ENCODE measurements around the gene LMO1.

Gene LMO1

DNA sequence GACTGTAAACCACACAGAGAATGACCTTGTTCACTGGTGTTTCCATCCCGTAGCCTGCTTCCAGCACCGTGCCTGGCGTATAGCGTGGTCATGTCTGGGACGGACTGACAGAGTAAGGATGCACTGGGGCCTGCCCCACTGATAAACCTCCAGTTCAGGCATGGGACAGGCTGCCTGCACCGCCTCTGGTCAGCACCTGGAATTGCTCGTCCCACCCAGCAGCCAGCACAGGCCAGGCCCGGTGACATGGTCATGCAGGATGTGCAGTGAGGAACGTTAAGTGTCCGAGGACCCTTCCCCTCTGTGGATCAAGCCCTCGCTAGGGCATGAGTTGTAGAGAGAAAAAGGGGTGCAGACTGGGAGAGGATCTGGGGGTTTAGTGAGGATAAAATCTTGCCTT is 44.8 kb downstream of the LMO1 start:
- no peak for TF ChIP-seq ZFX (IDR thresholded peaks at IDR 0.05)
- TF ChIP-seq, protein P1, sequence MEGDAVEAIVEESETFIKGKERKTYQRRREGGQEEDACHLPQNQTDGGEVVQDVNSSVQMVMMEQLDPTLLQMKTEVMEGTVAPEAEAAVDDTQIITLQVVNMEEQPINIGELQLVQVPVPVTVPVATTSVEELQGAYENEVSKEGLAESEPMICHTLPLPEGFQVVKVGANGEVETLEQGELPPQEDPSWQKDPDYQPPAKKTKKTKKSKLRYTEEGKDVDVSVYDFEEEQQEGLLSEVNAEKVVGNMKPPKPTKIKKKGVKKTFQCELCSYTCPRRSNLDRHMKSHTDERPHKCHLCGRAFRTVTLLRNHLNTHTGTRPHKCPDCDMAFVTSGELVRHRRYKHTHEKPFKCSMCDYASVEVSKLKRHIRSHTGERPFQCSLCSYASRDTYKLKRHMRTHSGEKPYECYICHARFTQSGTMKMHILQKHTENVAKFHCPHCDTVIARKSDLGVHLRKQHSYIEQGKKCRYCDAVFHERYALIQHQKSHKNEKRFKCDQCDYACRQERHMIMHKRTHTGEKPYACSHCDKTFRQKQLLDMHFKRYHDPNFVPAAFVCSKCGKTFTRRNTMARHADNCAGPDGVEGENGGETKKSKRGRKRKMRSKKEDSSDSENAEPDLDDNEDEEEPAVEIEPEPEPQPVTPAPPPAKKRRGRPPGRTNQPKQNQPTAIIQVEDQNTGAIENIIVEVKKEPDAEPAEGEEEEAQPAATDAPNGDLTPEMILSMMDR (conservative IDR thresholded peaks at IDR 0.05): no peak
- no peak overlapping the region for H3K27ac ChIP-seq

DNA sequence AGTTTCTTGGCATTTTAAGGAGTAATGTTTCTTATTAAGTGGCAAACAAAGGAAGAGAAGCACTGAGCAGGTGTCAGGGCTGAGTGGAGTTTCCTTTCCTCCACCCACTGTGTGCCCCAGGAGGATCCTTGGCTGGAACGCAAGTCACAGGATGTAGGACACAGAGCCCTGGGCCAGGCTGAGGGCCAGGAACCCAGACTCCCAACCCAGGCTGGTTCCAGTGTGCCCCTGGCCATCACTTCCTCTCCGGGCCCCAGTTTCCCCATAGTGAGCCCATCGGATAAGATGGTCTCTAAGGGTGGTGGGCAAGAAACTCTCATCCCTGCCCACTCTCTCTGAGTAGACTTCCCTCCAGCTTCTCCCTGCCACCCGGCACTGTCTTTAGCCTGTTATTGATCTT is 45.3 kb downstream of the LMO1 start:
- H3K27ac ChIP-seq: no peak overlapping the region
- no peak for TF ChIP-seq ZFX (IDR thresholded peaks at IDR 0.05)
- TF ChIP-seq, protein P1 (conservative IDR thresholded peaks at IDR 0.05): no peak

DNA sequence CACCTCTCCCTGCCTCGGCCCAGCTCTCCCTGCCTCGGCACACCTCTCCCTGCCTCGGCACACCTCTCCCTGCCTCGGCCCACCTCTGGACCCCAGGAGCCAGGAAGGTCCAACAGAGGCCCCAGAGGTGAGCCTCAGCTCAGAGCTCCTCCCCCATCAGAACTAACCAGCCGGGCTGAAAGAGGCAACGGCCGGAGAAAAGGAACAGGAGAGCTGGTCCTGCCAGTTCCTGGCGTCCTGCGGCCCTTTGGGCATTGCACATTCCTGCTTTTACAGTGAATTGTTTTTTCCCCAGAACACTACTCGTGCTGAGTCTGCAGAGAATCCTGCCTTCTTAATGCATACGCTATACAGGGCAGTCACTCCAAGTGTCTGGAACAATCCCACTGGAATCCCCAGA is 45.8 kb downstream of the LMO1 start:
- no peak overlapping the region for H3K27ac ChIP-seq
- no peak for TF ChIP-seq ZFX (IDR thresholded peaks at IDR 0.05)
- TF ChIP-seq, protein P1 (conservative IDR thresholded peaks at IDR 0.05): no peak

DNA sequence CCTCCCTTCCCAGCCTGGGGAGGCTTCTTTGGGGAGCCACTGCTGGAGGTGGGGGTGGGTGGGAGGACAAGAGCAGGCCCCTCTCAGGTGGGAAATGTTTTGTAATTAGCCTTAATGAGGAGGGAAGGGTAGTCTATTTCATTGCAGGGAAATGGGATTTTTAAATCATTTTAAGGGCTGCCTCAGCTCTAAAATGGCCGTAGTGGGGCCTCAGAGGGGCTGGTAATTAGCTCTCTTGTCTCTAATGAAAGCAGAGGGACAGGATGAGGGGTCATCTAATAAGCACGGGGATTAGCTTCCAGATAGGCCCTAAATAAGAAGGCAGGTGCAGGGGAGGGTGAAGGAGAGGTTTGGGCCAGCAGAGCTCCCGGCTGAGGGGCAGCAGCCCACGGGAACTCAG is 46.5 kb downstream of the LMO1 start:
- TF ChIP-seq, protein P1 (conservative IDR thresholded peaks at IDR 0.05): no peak
- no peak for TF ChIP-seq ZFX (IDR thresholded peaks at IDR 0.05)
- no peak overlapping the region for H3K27ac ChIP-seq

DNA sequence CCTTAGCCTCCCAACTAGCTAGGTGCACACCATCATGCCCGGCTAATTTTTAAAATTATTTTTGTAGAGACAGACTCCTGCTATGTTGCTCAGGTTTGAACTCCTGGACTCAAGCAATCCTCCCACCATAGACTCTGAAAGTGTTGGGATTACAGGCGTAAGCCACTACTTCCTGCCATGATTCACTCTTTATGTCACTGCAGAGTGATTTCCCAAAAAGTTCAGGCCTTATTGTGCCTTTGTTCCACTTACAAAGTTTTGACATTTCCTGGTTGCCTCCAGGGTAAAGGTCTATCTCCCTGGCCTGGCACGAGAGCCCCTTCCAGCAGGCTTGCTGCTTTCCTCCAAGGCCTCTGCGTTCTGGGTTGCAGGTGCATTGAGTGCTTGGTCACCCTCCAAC is 50.3 kb downstream of the LMO1 start:
- no peak overlapping the region for H3K27ac ChIP-seq
- no peak for TF ChIP-seq ZFX (IDR thresholded peaks at IDR 0.05)

DNA sequence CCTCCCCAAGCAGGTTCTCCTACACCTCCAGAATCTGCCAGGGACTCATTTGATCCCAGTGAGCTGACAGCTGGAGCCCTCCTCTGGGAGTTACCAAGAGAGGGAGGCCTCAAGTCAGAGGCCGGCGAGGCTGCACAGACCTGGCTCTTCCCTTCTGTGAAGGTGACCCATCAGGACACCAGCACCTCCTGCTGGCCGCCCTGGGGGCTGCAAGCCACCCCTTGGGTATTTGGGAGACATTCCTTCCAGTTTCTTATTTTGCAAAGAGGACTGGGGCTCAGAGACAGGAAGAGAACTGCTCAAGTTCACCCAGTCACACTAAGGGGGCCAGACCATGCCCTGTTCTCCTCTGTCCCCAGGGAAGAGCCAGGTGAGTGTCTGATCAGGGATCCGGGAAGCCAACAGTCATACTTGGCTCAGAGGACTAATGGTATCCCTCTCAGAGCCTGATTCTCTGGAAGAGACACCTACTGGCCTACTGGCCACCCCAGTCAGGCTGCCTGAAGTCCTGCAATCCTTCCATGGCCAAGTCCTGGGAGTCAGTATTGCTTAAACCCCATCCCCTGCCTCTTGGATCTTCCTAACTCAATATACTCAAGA is 54.4 kb downstream of the LMO1 start:
- no peak for TF ChIP-seq ZFX (IDR thresholded peaks at IDR 0.05)
- TF ChIP-seq, protein P1 (conservative IDR thresholded peaks at IDR 0.05): peak; percentile 80
- H3K27ac ChIP-seq: no peak overlapping the region

DNA sequence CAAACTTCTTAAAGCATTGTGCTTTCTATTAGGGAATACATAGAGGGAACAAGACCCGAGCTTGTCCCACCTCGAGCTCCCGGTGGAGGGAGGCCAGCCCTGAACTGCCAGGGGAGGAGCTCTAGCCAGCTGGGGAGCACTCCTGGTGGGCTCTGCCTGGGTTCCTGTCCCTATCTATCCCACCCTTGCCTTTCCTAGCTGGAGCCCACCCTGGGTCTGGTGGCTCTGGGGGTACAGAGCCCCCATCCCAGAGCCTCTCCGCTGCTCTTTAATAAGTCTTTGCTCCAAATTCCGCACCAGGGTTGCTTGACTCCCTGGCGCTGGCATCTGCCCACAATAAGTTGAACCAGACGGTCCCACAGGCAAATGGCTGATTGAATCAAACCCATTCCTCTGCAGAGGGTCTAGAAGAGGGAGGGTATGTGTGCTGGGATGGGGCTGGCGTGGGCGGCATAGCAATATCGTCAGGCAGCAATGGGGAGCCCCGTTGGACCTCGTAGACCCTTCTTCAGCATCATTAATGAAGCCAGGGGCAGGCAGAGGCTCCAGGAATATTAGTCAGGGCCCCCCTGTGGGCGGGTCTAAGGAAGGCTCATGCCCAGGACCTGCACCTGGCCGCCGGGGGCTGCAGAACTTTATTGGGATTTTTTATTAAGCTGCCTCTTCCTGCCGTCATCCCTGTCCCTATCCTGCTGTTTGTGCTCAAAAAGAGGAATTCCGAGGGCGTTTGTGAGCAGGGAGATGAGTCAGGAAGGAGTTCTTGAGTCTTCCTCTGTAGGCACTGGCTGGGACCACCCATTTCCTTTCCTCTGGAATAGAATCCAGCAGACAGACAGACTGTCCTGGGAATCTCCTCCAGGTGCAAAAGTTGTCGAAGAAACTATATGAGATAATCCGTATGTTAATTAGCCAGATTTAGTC is 56.3 kb downstream of the LMO1 start:
- no peak overlapping the region for H3K27ac ChIP-seq

More for the DNA sequence above, 56.3 kb downstream of the LMO1 start:
- TF ChIP-seq, protein P1 (conservative IDR thresholded peaks at IDR 0.05): no peak
- no peak for TF ChIP-seq ZFX (IDR thresholded peaks at IDR 0.05)

All from C4-2B (cell line).